H1 (cell line): Measurements from ENCODE around the gene TSPAN15. TPM values are rescaled to one million over a fixed set of nuclear protein-coding genes. Genes with fewer than 3 reads are reported as not detected.
A peak's percentile ranks its signal among the peaks of the same experiment; 100 is the strongest.

ENCODE experiments used
- CTCF ChIA-PET: fragments of 300-600 bp; sonication (Branson Sonifier 250); formaldehyde crosslinking; loops from one replicate; lab custom pipeline; 2021; ENCODE audit not compliant: partially characterized antibody; lab: Charles Lee
- POLR2A ChIA-PET: fragments of 300-600 bp; sonication (Branson Sonifier 250); formaldehyde crosslinking; loops from one replicate; lab custom pipeline; 2021; ENCODE audit warnings: inconsistent platforms; ENCODE audit not compliant: partially characterized antibody; lab: Charles Lee
- DNase-seq, 2 experiments: peaks; one replicate each; pipeline versions ENCODE4 v3.0.0 to v3.0.0-alpha.2; 2010 to 2022; ENCODE audit warnings: low spot score in 2 of 2, low read depth in 1 of 2, mixed read lengths in 1 of 2
- FAIRE-seq: peaks from 2 replicates; lab custom pipeline; 2011; peaks lifted over from hg19 to GRCh38; lab: Jason Lieb, UNC
- H2AFZ ChIP-seq: 2 replicates; pipeline ENCODE4 v1.8.1; 2012; ENCODE audit warnings: low read length, inconsistent platforms
- H2AK5ac ChIP-seq: 2 replicates; pipeline ENCODE4 v1.6.1; 2013; ENCODE audit warnings: low read depth, low read length
- H2BK120ac ChIP-seq: replicated peaks from 2 replicates; pipeline ENCODE3; 2013; ENCODE audit warnings: low read depth, low read length, inconsistent platforms
- H2BK12ac ChIP-seq: 2 replicates; pipeline ENCODE4 v1.6.1; 2013; ENCODE audit warnings: low read depth, low read length
- H2BK15ac ChIP-seq: 2 replicates; pipeline ENCODE4 v1.6.1; 2013; ENCODE audit warnings: low read length
- H2BK20ac ChIP-seq: 2 replicates; pipeline ENCODE4 v1.6.1; 2013; ENCODE audit warnings: low read length
- H2BK5ac ChIP-seq: 2 replicates; pipeline ENCODE4 v1.6.1; 2013; ENCODE audit warnings: low read depth, low read length
- H3K14ac ChIP-seq: 2 replicates; pipeline ENCODE4 v1.6.1; 2013; ENCODE audit warnings: inconsistent platforms; ENCODE audit not compliant: insufficient read length
- H3K18ac ChIP-seq: 2 replicates; pipeline ENCODE4 v1.6.1; 2013; ENCODE audit warnings: low read length; ENCODE audit errors: extremely low read depth
- H3K23ac ChIP-seq: 2 replicates; pipeline ENCODE4 v1.6.1; 2013; ENCODE audit warnings: inconsistent platforms; ENCODE audit not compliant: insufficient read length
- H3K23me2 ChIP-seq: 2 replicates; pipeline ENCODE4 v1.6.1; 2013; ENCODE audit warnings: low read depth, low read length
- H3K27ac ChIP-seq: 2 replicates; pipeline ENCODE4 v1.6.1; 2011; ENCODE audit warnings: low read depth, low read length, inconsistent platforms
- H3K27me3 ChIP-seq, 4 experiments: replicated peaks in 1 of 4; 1 replicate in 1 of 4; 2 replicates in 3 of 4; pipeline versions ENCODE4 v1.6.1 to v1.8.1; 2011 to 2013; ENCODE audit warnings: low read length in 3 of 4, mild to moderate bottlenecking in 3 of 4, inconsistent platforms in 2 of 4, mixed read lengths in 2 of 4, moderate library complexity in 1 of 4; ENCODE audit not compliant: control insufficient read depth in 3 of 4, insufficient read depth in 3 of 4; ENCODE audit errors: extremely low read depth in 1 of 4
- H3K36me3 ChIP-seq, 4 experiments: 2 replicates each; pipeline versions ENCODE4 v1.6.1 to v1.8.1; 2011 to 2013; ENCODE audit warnings: mild to moderate bottlenecking in 4 of 4, low read length in 3 of 4, moderate library complexity in 2 of 4, control low read depth in 1 of 4, inconsistent platforms in 1 of 4; ENCODE audit not compliant: insufficient read depth in 4 of 4, control insufficient read depth in 2 of 4
- H3K4ac ChIP-seq: replicated peaks from 2 replicates; pipeline ENCODE3; 2013; ENCODE audit warnings: low read length, low read depth, mixed read lengths, inconsistent platforms; ENCODE audit not compliant: insufficient read length
- H3K4me1 ChIP-seq, 4 experiments: replicated peaks in 1 of 4; 1 replicate in 1 of 4; 2 replicates in 3 of 4; pipeline versions ENCODE4 v1.6.1 to v1.8.1; 2011 to 2013; ENCODE audit warnings: low read length in 3 of 4, inconsistent platforms in 2 of 4, mixed read lengths in 1 of 4; ENCODE audit not compliant: insufficient read depth in 4 of 4, control insufficient read depth in 3 of 4
- H3K4me2 ChIP-seq, 2 experiments: 2 replicates each; pipeline versions ENCODE4 v1.6.1 to v1.8.1; 2011 to 2013; ENCODE audit warnings: low read depth in 2 of 2, low read length in 2 of 2, control low read depth in 1 of 2, inconsistent platforms in 1 of 2, mild to moderate bottlenecking in 1 of 2; ENCODE audit not compliant: insufficient read depth in 1 of 2
- H3K4me3 ChIP-seq, 4 experiments: fragments of 200-600, 300-600 bp in 1 of 4; sonication (generic), shearing (Covaris generic), sonication (Bioruptor Twin) in 1 of 4; 2 replicates each; pipeline versions ENCODE4 v1.5.1 to v1.8.1; 2011 to 2016; ENCODE audit warnings: low read length in 4 of 4, low read depth in 3 of 4, control low read depth in 2 of 4, inconsistent platforms in 2 of 4, mild to moderate bottlenecking in 2 of 4, mixed read lengths in 1 of 4, moderate library complexity in 1 of 4; ENCODE audit not compliant: insufficient read depth in 2 of 4; ENCODE audit errors: extremely low read depth in 1 of 4
- H3K56ac ChIP-seq: replicated peaks from 2 replicates; pipeline ENCODE3; 2013; ENCODE audit warnings: low read depth, mild to moderate bottlenecking, mixed read lengths, low read length, inconsistent platforms; ENCODE audit not compliant: insufficient read length
- H3K79me1 ChIP-seq: 2 replicates; pipeline ENCODE4 v1.6.1; 2013; ENCODE audit warnings: low read depth, low read length, control low read depth
- H3K79me2 ChIP-seq, 2 experiments: 2 replicates each; pipeline versions ENCODE4 v1.6.1 to v1.8.1; 2012 to 2013; ENCODE audit warnings: low read length in 2 of 2, mild to moderate bottlenecking in 2 of 2, inconsistent platforms in 1 of 2; ENCODE audit not compliant: insufficient read depth in 2 of 2, control insufficient read depth in 1 of 2
- H3K9ac ChIP-seq, 4 experiments: replicated peaks in 1 of 4; 1 replicate in 1 of 4; 2 replicates in 3 of 4; pipeline versions ENCODE4 v1.6.1 to v1.8.1; 2011 to 2013; ENCODE audit warnings: low read depth in 3 of 4, low read length in 3 of 4, control low read depth in 2 of 4, mild to moderate bottlenecking in 2 of 4, moderate library complexity in 2 of 4, inconsistent platforms in 1 of 4; ENCODE audit errors: extremely low read depth in 1 of 4
- H3K9me3 ChIP-seq, 2 experiments: 2 replicates each; pipeline versions ENCODE4 v1.6.1 to v1.8.1; 2012 to 2013; ENCODE audit warnings: mild to moderate bottlenecking in 2 of 2, moderate library complexity in 2 of 2, control low read depth in 1 of 2, inconsistent platforms in 1 of 2, low read depth in 1 of 2, low read length in 1 of 2, mixed read lengths in 1 of 2; ENCODE audit not compliant: insufficient read depth in 2 of 2
- H4K20me1 ChIP-seq, 2 experiments: replicated peaks in 1 of 2; 2 replicates each; pipeline versions ENCODE3 to v1.8.1; 2011 to 2013; ENCODE audit warnings: inconsistent platforms in 2 of 2, low read length in 2 of 2, mild to moderate bottlenecking in 1 of 2; ENCODE audit not compliant: insufficient read depth in 2 of 2, control insufficient read depth in 1 of 2
- H4K5ac ChIP-seq: 2 replicates; pipeline ENCODE4 v1.6.1; 2013; ENCODE audit warnings: low read length, low read depth, mixed read lengths, inconsistent platforms; ENCODE audit not compliant: insufficient read length
- H4K8ac ChIP-seq: 2 replicates; pipeline ENCODE4 v1.8.0; 2013; ENCODE audit warnings: mild to moderate bottlenecking, moderate library complexity, low read length, inconsistent platforms; ENCODE audit not compliant: insufficient read depth; ENCODE audit errors: extremely low read depth
- H4K91ac ChIP-seq: replicated peaks from 2 replicates; pipeline ENCODE3; 2013; ENCODE audit warnings: low read length, mixed read lengths, inconsistent platforms; ENCODE audit not compliant: insufficient read length
- ASH2L ChIP-seq: fragments of 200-600, 300-600 bp; sonication (generic); IDR thresholded peaks from one replicate; pipeline ENCODE4 v1.7.1; 2017; ENCODE audit warnings: low read length
- ATF2 ChIP-seq: IDR thresholded peaks from 2 replicates; pipeline ENCODE4 v1.6.1; 2012; ENCODE audit warnings: low read length, inconsistent platforms
- BCL11A ChIP-seq, 2 experiments: IDR thresholded peaks; one replicate each; pipeline ENCODE4 v1.6.1; 2011; ENCODE audit warnings: low read depth in 2 of 2, low read length in 2 of 2, mild to moderate bottlenecking in 2 of 2
- CHD2 ChIP-seq: IDR thresholded peaks from 2 replicates; pipeline ENCODE4 v1.6.1; 2012; ENCODE audit warnings: low read length, improper control_type of control experiment
- EP300 ChIP-seq, 2 experiments: IDR thresholded peaks; 1 replicate in 1 of 2; 2 replicates in 1 of 2; pipeline ENCODE4 v1.6.1; 2011 to 2012; ENCODE audit warnings: low read depth in 2 of 2, low read length in 2 of 2, mild to moderate bottlenecking in 2 of 2, borderline replicate concordance in 1 of 2, inconsistent platforms in 1 of 2, moderate library complexity in 1 of 2
- FOSL1 ChIP-seq: IDR thresholded peaks from 2 replicates; pipeline ENCODE4 v1.6.1; 2011; ENCODE audit warnings: mild to moderate bottlenecking, low read depth, low read length, moderate library complexity; ENCODE audit not compliant: insufficient read depth
- JUN ChIP-seq: IDR thresholded peaks from 2 replicates; pipeline ENCODE4 v1.6.1; 2011; ENCODE audit warnings: low read depth, mild to moderate bottlenecking, improper control_type of control experiment, low read length
- JUND ChIP-seq: IDR thresholded peaks from 2 replicates; pipeline ENCODE4 v1.6.1; 2011; ENCODE audit warnings: mild to moderate bottlenecking, improper control_type of control experiment, low read length
- MAX ChIP-seq: IDR thresholded peaks from 2 replicates; pipeline ENCODE4 v1.6.1; 2012; ENCODE audit warnings: inconsistent platforms
- RFX5 ChIP-seq: IDR thresholded peaks from 2 replicates; pipeline ENCODE4 v1.6.1; 2011; ENCODE audit warnings: low read depth, low read length, improper control_type of control experiment, borderline replicate concordance
- TBP ChIP-seq: IDR thresholded peaks from 2 replicates; pipeline ENCODE4 v1.6.1; 2011; ENCODE audit warnings: low read depth, low read length, improper control_type of control experiment
- TCF12 ChIP-seq: IDR thresholded peaks from 2 replicates; pipeline ENCODE4 v1.6.1; 2011; ENCODE audit warnings: low read depth, mild to moderate bottlenecking, low read length
- ZNF274 ChIP-seq: IDR thresholded peaks from 2 replicates; pipeline ENCODE4 v1.7.0; 2012; ENCODE audit warnings: low read length, borderline replicate concordance; ENCODE audit errors: extremely low read depth
- WGBS, 2 experiments: shearing (Covaris generic) in 1 of 2; methylation state at CpG; one replicate each; pipeline versions ENCODE4 v1.1.6 to v1.1.7; 2013 to 2015; ENCODE audit warnings: low lambda C conversion rate in 2 of 2, mixed read lengths in 2 of 2, inconsistent platforms in 1 of 2, low coverage in 1 of 2, missing lambda C conversion rate in 1 of 2; ENCODE audit not compliant: insufficient replicate concordance in 2 of 2, insufficient coverage in 1 of 2, insufficient read length in 1 of 2; ENCODE audit errors: extremely low coverage in 1 of 2, missing lambda C conversion rate in 1 of 2; 5-methylcytosine and 5-hydroxymethylcytosine counted together
- polyA plus RNA-seq, 7 experiments: library from polyadenylated mRNA; depleted of rRNA in 3 of 7; stranded (reverse) in 5 of 7; unstranded in 2 of 7; fragments of >200 nt in 5 of 7; fragments of 200-250 nt in 2 of 7; gene quantifications; 1 replicate in 5 of 7; 2 replicates in 1 of 7; 4 replicates in 1 of 7; pipeline versions ENCODE4 v1.2.1 to v1.2.3, GENCODE V29; 2011 to 2013; ENCODE audit warnings: missing spikeins in 2 of 7, mixed read lengths in 2 of 7
- total RNA-seq: library from RNA; stranded (reverse); fragmentation: NEBNext Ultra II Directional; extraction: Animal tissue kit (Norgen Biotek cat#: 25700); gene quantifications from 2 replicates; pipeline ENCODE4 v1.2.1, GENCODE V29; 2021

Gene TSPAN15
- total and polyA plus RNA-seq, 2 of the 8 experiments (the other 6 are each of a cell fraction or from before 2014, with no cell fraction given), result 9.7 to 20.0 TPM

GRCh38 chr10:69415951-69416350 lies 35.3 kb upstream of the TSPAN15 start:
- DNase-seq, result no peak
- TF ChIP-seq BCL11A (IDR thresholded peaks at IDR 0.05; ENCODE audit: low read depth in 2 of 2, low read length in 2 of 2) (no peak), CHD2 (no peak), RFX5 (no peak), ATF2 (no peak), TCF12 (no peak), FOSL1 (no peak), JUND (no peak), EP300 (IDR thresholded peaks at IDR 0.05; ENCODE audit: borderline replicate concordance in 1 of 2, low read depth in 2 of 2, low read length in 2 of 2) (no peak), TBP (no peak), MAX (no peak), ZNF274 (no peak), ASH2L (no peak), JUN (no peak)

More at GRCh38 chr10:69415951-69416350, 35.3 kb upstream of the TSPAN15 start:
- H3K9ac ChIP-seq, result no peak overlapping the region
- no peak overlapping the region for H2BK20ac ChIP-seq
- no peak overlapping the region for H3K23ac ChIP-seq
- no peaks in the 10 kb centered on the region for H3K23me2 ChIP-seq
- WGBS, 2 experiments, result 90% methylated on average over 10 of the region's 10 CpGs; no CpG with 5 or more reads in 1 of the 2 experiments
- H4K91ac ChIP-seq, result no peak overlapping the region
- H3K36me3 ChIP-seq, result no peaks in the 10 kb centered on the region
- no peaks in the 10 kb centered on the region for H3K79me2 ChIP-seq
- no peak overlapping the region for H2BK120ac ChIP-seq
- H3K56ac ChIP-seq, result no peak overlapping the region
- H2AFZ ChIP-seq, result no peak overlapping the region
- no peaks in the 10 kb centered on the region for H4K20me1 ChIP-seq
- no peak overlapping the region for H2BK15ac ChIP-seq
- H3K9me3 ChIP-seq, result no peaks in the 10 kb centered on the region
- H3K79me1 ChIP-seq, result no peaks in the 10 kb centered on the region
- no peak overlapping the region for H3K18ac ChIP-seq
- H3K27ac ChIP-seq, result no peak overlapping the region
- H3K4me3 ChIP-seq, result no peak overlapping the region
- no peak overlapping the region for H4K8ac ChIP-seq
- no peak overlapping the region for H4K5ac ChIP-seq
- no peak overlapping the region for H2BK12ac ChIP-seq
- H3K4me2 ChIP-seq, result no peak overlapping the region
- FAIRE-seq, result no peak
- peak overlapping the region; percentile 52; the same call in 1 of the 2 replicates for H2BK5ac ChIP-seq
- CTCF ChIA-PET, result interaction anchor here (0.6 to 3.5 kb wide), 7 partner anchors 7 to 228 kb away, joined by 3 to 28 read pairs (median 4); no protein-coding TSS in a partner anchor
- H3K4me1 ChIP-seq, result no peaks in the 10 kb centered on the region; a peak in 2 of 7 replicates
- H3K4ac ChIP-seq, result no peak overlapping the region
- no peak overlapping the region for H3K14ac ChIP-seq
- POLR2A ChIA-PET, result no interaction called here
- no peak overlapping the region for H2AK5ac ChIP-seq
- no peaks in the 10 kb centered on the region for H3K27me3 ChIP-seq
